ENCODE results near the gene GNB1L. TPM values are rescaled to one million over a fixed set of nuclear protein-coding genes. Genes with fewer than 3 reads are reported as not detected.

The GNB1L gene
- total and polyA plus RNA-seq, 10 of the 15 experiments (the other 5 are each of a cell fraction or from before 2014, with no cell fraction given), result 0.21 to 19.4 (median 6.8) TPM

GRCh38 chr22:19755145-19755710, 99.4 kb downstream of the GNB1L start (continued):
- TF ChIP-seq GATAD2B (conservative IDR thresholded peaks at IDR 0.05; ENCODE audit: low read depth), result no peak
- no peak for TF ChIP-seq CREB1 (IDR thresholded peaks at IDR 0.05; ENCODE audit: low read depth)

GRCh38 chr22:19754701-19755144, 100.0 kb downstream of the GNB1L start:
- Histone ChIP-seq H3K9me3 (replicated peaks; ENCODE audit: control insufficient read depth, insufficient read depth, low read length) (no peaks in the 10 kb centered on the region), H4K20me1 (ENCODE audit: control insufficient read depth, insufficient read depth) (peaks cover 4% of the 10 kb centered on the region), H3K9ac (ENCODE audit: control insufficient read depth, insufficient read depth, low read length) (no peak overlapping the region), H3K4me2 (ENCODE audit: control insufficient read depth, insufficient read depth) (no peak overlapping the region), H3K36me3 (ENCODE audit: control insufficient read depth in 2 of 2, insufficient read depth in 2 of 2, low read length in 1 of 2) (no peaks in the 10 kb centered on the region), H3K4me1 (ENCODE audit: control insufficient read depth, insufficient read depth, low read length) (peaks cover 6% of the 10 kb centered on the region), H3K4me3 (no peak overlapping the region), H2AFZ (ENCODE audit: control insufficient read depth, low read depth, low read length) (no peak overlapping the region), H3K27me3 (replicated peaks in 1 of 2; ENCODE audit: control insufficient read depth in 2 of 2, insufficient read depth in 2 of 2, low read length in 1 of 2) (peaks cover 22 to 26% of the 10 kb centered on the region in 2 experiments), H3K79me2 (ENCODE audit: control insufficient read depth, insufficient read depth, low read length) (no peaks in the 10 kb centered on the region), H3K27ac (ENCODE audit: control insufficient read depth, insufficient read depth) (no peak overlapping the region)
- TF ChIP-seq TCF12 (IDR thresholded peaks at IDR 0.05; ENCODE audit: low read depth, low read length) (no peak), GABPA (IDR thresholded peaks at IDR 0.05; ENCODE audit: low read depth) (no peak), SP1 (IDR thresholded peaks at IDR 0.05; ENCODE audit: low read depth, low read length) (no peak), ASH2L (IDR thresholded peaks at IDR 0.05; ENCODE audit: borderline replicate concordance, low read depth) (no peak), SREBF2 (IDR thresholded peaks at IDR 0.05; ENCODE audit: low read length) (no peak), RAD21 (IDR thresholded peaks at IDR 0.05; ENCODE audit: insufficient read depth, low read depth, low read length) (no peak), NR2F1 (conservative IDR thresholded peaks at IDR 0.05) (no peak), NFYB (IDR thresholded peaks at IDR 0.05; ENCODE audit: insufficient read depth, low read depth, low read length) (no peak), SUPT20H (IDR thresholded peaks at IDR 0.05; ENCODE audit: borderline replicate concordance, control insufficient read depth, low read depth, low read length) (no peak), SRF (IDR thresholded peaks at IDR 0.05; ENCODE audit: low read depth in 2 of 2, low read length in 2 of 2) (no peak), LARP7 (IDR thresholded peaks at IDR 0.05) (no peak), POLR2AphosphoS5 (IDR thresholded peaks at IDR 0.05; ENCODE audit: low read length) (no peak), NFYA (IDR thresholded peaks at IDR 0.05; ENCODE audit: borderline replicate concordance, low read depth, low read length) (no peak), STAT3 (IDR thresholded peaks at IDR 0.05; ENCODE audit: low read depth, low read length) (no peak), ZNF384 (IDR thresholded peaks at IDR 0.05; ENCODE audit: borderline replicate concordance, low read depth, low read length) (no peak)
- DNase-seq (ENCODE audit: low read depth, low spot score), result no peak
- RAD21 ChIA-PET (ENCODE audit: unreplicated experiment), result no interaction called here
- intact Hi-C loops (cut with micrococcal nuclease; ENCODE audit: unreplicated experiment), result no loop called here
- 25% methylated on average over 13 of the region's 14 CpGs for WGBS (ENCODE audit: insufficient coverage, insufficient replicate concordance, low lambda C conversion rate, missing lambda C conversion rate)
- in situ Hi-C loops (cut with MboI), result no loop called here
- POLR2A ChIA-PET, result no interaction called here
- ATAC-seq, result no peak
- no peak for FAIRE-seq
- CTCF ChIA-PET, result no interaction called here
- SMC1A ChIA-PET (ENCODE audit: uncharacterized antibody, unreplicated experiment), result no interaction called here
- BruUV-seq (replicated peaks), result no TSS peak

Data from GM12878 (cell line).